ENCODE data around the gene CACNA1H.
"Not testable (repeated sequence)": the region's sequence is repeated elsewhere in the genome, so short reads cannot be mapped to it uniquely, and the experiment has no call there.

Gene CACNA1H

DNA sequence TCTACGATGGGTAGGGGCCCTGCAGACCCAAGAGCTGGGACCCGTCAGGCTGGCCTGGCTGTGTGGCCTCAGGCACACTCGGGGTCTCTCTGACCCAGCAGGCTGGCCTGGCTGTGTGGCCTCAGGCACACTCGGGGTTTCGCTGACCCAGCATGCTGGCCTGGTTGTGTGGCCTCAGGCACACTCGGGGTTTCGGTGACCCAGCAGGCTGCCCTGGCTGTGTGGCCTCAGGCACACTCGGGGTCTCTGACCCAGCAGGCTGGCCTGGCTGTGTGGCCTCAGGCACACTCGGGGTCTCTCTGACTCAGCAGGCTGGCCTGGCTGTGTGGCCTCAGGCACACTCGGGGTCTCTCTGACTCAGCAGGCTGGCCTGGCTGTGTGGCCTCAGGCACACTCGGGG is 37.9 kb downstream of the CACNA1H start:
- not testable (repeated sequence) for DNase-seq (ENCODE audit: low read depth in 4 of 4, low spot score in 1 of 4)

DNA sequence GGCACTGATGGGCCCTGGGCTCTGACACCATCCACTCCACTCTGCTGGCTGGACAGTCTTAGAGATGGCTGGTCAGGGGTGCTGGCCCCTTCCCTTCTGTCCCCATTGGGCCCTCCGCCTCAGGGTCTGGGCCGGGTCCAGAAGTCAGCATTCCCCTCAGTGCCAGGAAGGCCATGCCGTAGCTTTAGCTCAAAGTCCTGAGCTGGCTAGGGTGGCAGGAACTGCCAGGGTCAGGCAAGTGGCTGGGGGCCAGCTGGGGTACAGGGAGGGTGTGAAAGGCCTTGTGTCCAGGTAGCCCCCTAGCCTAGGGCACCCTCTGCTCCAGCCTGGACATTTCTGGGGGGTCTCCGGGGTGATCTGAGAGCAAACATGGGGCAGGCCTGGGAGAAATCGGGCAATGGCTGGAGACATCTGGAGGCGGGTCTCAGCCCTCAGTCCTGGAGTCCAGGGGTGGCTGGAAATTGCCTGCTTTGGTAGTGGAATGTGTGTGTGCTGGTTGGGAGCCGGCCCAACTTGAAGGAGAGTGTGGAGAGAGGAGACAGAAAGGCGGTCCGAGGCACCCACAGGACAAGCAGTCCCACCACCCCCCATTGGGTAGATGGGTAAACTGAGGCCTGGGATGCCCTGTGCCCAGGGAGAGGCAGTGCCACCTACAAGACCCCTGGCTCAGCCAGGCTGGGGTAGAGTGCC is 39.6 kb downstream of the CACNA1H start:
- no peak for DNase-seq (ENCODE audit: low read depth in 4 of 4, low spot score in 1 of 4)

DNA sequence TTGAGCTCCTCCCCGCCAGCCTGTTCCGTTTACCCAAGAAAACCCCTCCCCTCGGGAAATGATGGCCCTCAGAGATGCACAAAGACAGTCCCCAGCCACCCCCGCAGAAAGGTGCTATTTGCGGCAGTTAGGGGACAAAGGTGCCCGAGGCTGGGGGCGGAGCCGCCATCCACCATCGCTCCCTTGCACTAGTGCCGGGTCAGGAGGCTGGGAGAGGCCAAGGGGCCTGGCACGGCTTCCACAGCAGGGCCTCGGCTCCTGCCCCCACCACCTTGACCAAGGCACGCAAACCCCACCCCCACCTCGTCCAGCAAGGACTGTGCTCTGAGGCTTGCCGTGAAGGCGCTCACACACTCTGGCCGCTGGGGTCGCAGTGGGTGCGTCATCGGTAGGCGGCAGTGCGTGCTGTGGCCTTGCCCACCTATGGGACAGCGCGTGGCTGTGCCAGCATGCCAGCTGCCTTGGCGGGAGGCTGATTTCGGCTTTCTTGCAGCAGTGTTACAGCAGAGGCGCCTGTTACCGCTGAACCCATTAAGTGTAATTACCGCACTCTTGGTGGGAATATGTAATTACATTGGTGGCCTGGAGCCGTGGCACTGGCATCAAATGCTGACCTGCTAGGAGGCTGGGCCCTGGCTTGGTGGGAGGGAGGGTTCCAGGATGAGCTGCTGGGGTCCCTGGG is 40.4 kb downstream of the CACNA1H start:
- no peak for DNase-seq (ENCODE audit: low read depth in 4 of 4, low spot score in 1 of 4)

DNA sequence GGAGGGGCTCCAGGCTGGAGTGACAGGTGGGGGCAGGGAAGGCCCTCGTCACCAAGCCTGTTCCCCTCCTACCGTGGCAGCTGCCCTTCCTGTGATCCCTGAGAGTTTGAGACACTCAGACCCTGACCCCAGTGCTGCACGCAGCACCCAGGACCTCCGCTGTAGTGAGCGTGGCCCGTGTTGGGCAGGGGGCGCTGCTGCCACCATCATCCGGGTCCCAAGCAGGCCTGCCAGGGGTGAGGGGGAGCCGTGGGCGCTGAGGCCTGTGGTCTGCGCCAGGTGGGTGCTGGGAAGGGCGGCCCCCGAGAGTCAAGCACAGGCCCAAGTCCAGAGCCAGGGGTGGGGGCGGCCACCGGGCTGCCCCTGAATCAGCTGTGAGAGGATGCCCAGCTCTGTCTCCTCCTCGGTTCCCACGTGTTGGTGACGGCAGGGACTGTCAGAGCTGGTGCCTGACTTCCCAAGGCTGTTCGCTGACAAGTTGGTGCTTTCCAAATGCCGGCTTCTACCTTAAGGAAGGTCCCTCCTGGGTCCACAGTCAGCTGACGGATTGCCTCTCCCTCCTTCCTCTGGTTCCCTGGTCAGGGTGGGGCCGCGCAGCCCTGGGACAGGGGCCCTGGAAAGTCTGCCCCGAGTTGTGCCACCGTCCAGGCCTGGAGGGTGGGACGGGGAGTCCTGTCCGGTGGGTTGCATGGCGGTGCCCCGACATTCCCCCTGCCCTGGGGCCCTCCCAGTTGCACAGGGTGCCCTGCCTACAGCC is 41.1 kb downstream of the CACNA1H start:
- DNase-seq (ENCODE audit: low read depth in 4 of 4, low spot score in 1 of 4): no peak

DNA sequence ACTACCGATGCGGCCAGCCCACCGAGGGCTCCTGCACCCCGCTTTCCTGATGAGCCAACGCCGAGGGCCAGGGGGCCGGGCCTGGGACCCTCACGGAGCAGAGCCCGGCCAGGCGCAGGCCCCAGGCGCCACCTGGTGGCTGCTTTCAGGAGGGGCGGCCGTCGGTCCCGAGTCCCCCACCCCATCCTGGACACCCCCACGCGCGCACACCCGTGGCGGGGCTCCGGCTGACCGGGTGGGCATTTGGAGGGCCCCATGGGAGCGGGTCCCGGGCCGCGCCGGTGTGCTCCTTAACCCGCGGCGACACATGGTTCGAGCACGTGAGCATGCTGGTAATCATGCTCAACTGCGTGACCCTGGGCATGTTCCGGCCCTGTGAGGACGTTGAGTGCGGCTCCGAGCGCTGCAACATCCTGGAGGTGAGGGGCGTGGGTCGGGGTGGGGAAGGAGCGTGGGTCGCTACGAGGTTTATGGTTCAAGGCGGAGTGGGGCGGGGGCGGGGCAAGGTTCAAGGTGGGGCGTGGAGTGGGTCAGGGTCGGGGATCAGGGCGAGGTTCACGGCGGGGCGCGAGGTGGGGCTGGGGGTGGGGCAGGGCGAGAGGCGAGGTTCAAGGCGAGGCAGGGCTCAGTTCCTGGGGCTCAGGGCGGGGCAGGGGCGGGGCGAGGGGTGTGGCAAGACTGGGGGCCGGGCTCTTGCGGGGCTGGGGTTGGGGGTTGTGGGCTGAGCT is 41.9 kb downstream of the CACNA1H start:
- DNase-seq (ENCODE audit: low read depth in 4 of 4, low spot score in 1 of 4): no peak

DNA sequence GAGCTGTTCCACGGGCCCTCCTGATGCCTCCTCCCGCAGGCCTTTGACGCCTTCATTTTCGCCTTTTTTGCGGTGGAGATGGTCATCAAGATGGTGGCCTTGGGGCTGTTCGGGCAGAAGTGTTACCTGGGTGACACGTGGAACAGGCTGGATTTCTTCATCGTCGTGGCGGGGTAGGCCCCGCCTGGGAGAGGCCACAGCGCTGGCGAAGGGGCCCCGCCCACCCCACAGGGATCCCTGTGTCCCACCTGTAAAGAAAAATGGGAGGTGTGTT is 42.4 kb downstream of the CACNA1H start:
- DNase-seq (ENCODE audit: low read depth in 4 of 4, low spot score in 1 of 4): no peak

DNA sequence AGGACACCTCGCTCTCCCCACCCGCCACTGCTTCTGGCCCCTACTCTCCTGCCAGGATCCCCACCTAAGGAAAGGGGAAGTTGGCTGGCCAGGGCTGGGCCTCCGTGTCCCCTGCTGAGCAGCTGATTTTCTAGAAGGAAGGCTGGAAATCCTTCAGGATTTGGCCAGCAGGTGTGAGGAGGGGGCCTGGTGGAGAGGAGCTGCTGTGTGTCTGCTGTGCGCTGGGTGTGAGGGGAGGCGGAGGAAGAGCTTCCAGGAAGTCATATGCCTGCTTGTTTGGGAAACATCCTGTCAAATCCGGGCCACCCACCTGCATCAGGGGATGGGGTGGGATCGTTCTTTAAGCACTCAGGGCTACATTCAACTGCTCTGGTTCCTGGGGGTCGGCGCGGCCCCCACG is 43.6 kb downstream of the CACNA1H start:
- DNase-seq (ENCODE audit: low read depth in 4 of 4, low spot score in 1 of 4): no peak

DNA sequence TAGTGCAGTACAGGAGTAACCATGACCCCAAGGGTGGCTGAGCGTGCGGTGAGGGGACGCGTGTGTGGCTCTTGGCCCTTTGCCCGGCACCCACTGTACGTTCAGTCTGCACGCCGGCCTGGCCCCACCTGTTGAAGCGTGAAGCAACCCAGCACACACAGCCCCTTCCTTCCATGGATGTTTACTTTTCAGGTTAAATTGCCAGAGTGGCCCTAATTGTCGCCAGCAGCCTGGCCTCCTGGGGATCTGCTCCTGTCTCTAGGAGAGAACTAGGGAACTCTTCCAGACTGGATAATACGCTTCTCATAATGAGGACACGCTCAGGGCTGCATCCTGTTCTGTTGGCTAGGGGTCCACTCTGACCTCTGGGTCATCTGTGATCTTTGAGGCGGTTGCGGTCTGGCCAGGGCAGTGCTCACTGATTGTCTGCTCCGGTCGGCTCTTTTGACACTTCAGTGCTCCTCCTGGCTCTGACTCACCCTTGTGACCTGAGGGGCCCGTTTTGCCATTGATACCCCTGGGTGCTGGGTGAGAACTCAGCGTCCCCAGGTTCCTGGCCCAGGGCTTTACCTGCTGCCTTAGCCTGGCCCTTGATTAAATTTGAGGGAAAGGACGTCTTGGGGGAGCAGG is 44.4 kb downstream of the CACNA1H start:
- DNase-seq (ENCODE audit: low read depth in 4 of 4, low spot score in 1 of 4): no peak

DNA sequence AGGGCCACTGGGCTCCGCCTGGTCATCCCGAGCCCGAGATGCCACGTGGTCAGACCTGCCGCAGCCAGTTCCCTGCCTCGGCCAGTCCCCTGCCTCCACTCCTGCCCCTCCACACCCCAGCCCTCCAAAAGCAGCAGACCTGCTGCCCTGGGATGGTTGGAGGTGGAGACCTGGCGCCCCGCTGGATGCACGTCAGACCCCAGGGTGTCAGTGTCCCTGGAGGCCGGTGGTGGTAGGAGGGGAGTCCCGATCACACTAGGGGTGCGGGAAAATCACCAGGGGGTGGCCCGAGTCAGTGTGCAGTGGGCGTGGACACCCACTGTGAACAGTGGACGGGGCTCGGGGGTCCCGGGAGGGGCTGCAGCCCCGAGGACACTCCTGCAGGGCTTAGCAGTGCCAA is 45.3 kb downstream of the CACNA1H start:
- no peak for DNase-seq (ENCODE audit: low read depth in 4 of 4, low spot score in 1 of 4)

DNA sequence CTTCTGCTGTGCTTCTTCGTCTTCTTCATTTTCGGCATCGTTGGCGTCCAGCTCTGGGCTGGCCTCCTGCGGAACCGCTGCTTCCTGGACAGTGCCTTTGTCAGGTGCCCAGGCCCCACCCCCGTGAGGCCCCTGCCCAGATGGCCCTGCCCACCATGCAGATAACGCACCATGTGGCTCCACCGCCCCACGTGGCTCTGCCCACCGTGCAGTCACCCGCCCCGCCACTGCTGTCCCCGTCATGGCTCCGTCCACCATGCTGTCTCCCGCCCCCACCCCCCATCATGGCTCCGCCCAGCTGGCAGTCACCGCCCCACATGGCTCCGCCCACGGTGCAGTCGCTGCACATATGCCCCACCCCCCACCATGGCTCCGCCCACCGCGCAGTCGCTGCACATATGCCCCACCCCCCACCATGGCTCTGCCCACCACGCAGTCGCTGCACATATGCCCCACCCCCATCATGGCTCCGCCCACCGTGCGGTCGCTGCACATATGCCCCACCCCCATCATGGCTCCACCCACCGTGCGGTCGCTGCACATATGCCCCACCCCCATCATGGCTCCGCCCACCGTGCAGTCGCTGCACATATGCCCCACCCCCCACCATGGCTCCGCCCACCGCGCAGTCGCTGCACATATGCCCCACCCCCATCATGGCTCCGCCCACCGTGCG is 45.9 kb downstream of the CACNA1H start:
- not testable (repeated sequence) for DNase-seq (ENCODE audit: low read depth in 4 of 4, low spot score in 1 of 4)

DNA sequence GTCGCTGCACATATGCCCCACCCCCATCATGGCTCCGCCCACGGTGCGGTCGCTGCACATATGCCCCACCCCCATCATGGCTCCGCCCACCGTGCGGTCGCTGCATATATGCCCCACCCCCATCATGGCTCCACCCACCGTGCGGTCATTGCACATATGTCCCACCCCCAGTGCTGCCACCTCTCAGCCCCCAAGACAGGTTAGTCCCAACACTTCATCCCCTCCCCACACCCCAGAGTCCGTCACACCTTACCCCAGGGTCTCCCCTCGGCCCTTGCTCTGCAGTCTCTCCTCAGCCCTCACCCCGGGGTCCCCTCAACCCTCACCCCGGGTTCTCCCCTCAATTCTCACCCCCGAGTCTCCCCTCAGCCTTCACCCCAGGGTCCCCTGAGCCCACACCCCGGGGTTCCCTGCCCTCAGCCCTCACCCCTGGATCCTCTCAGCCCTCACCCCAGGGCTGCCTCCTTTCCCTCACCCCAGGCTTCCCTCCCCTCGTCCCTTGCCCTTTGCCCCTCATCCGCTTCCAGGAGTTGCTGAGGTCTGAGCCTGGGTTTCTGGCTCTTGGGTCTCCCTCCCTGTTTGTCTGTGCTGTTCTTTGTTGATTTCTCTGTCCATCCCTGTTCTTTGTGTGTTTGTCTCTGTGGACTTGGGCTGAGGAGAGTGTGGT is 46.6 kb downstream of the CACNA1H start:
- DNase-seq (ENCODE audit: low read depth in 4 of 4, low spot score in 1 of 4): no peak

DNA sequence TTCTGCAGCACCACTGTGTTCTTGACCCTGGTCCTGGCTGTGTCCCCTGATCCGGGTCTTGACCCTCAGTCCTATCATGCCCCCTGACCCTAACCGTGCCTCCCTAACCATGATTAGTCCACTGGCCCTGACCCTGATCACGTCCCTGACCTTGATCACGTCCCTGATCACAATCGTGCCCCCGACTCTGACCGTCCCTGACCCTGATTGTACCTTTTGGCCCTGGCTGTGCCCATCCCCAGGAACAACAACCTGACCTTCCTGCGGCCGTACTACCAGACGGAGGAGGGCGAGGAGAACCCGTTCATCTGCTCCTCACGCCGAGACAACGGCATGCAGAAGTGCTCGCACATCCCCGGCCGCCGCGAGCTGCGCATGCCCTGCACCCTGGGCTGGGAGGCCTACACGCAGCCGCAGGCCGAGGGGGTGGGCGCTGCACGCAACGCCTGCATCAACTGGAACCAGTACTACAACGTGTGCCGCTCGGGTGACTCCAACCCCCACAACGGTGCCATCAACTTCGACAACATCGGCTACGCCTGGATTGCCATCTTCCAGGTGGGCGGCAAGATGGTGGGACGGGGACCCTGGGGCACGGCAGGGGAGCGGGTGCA is 47.2 kb downstream of the CACNA1H start:
- DNase-seq (ENCODE audit: low read depth in 4 of 4, low spot score in 1 of 4): no peak

DNA sequence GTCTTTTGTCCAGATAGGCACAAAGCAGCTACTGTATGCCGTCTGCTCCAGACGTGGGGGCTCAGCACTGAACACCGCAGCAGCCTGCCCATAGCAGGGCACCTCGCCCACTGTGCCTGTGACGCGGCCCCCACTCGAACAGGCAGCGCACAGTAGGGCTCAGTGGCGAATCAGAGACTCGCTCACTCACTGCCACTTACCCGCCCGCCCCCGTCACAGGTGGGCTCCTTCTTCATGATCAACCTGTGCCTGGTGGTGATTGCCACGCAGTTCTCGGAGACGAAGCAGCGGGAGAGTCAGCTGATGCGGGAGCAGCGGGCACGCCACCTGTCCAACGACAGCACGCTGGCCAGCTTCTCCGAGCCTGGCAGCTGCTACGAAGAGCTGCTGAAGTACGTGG is 48.5 kb downstream of the CACNA1H start:
- no peak for DNase-seq (ENCODE audit: low read depth in 4 of 4, low spot score in 1 of 4)

DNA sequence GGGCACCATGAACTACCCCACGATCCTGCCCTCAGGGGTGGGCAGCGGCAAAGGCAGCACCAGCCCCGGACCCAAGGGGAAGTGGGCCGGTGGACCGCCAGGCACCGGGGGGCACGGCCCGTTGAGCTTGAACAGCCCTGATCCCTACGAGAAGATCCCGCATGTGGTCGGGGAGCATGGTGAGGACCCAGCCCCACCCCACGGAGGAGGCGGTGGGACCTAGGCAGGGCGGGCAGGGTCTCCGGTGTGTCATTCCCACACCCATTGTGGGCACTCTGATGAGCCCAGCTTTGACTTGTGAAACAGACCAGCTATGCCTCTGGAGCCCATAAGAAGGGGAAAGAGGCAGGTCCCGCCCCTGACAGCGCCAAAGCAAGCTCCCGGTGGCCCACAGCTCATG is 49.4 kb downstream of the CACNA1H start:
- DNase-seq (ENCODE audit: low read depth in 4 of 4, low spot score in 1 of 4): no peak

DNA sequence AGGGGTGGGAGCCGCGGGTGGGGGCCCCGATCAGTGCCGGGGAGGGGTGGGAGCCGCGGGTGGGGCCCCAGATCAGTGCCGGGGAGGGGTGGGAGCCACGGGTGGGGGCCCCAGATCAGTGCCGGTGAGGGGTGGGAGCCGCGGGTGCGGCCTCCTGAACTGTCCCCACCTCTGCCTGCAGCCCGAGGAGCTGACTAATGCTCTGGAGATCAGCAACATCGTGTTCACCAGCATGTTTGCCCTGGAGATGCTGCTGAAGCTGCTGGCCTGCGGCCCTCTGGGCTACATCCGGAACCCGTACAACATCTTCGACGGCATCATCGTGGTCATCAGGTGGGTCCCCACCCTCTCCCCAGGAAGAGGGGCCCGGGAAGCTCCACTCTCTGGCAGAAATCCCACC is 52.0 kb downstream of the CACNA1H start:
- DNase-seq (ENCODE audit: low read depth in 4 of 4, low spot score in 1 of 4): no peak

DNA sequence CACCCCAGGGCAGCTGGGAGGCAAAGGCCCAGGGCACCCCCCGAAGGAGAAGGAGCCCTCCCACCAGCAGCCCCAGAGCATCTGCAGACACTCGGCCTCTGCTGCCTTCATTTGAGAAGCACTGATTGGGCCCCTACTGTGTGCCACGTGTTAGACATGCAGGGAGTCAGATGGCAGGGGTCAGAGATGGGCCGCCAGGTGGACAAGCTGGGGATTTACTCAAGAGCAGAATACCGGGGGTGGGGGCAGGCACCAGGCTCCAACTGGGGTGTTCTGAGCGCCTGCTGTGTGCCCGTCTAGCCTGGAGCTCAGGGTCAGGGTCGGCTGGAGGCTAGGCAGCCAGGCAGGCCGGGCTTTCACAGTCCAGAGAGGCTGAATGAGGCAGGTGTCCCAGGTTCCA is 53.4 kb downstream of the CACNA1H start:
- no peak for DNase-seq (ENCODE audit: low read depth in 4 of 4, low spot score in 1 of 4)

DNA sequence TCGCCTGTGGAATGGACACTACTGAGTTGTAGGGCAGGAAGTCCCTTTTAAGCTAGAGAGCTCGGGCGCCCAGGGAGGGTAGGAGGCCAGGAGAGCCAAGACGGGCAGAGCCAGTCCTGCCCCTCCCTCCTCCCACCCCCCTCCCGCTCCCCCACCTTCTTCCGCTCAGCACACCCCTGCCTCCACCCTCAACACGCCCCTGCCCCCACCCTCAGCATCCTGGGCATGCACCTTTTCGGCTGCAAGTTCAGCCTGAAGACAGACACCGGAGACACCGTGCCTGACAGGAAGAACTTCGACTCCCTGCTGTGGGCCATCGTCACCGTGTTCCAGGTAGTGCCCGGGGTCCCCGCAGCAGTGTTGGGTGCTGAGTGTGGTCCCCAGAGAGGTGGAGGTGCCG is 53.9 kb downstream of the CACNA1H start:
- DNase-seq (ENCODE audit: low read depth in 4 of 4, low spot score in 1 of 4): no peak

DNA sequence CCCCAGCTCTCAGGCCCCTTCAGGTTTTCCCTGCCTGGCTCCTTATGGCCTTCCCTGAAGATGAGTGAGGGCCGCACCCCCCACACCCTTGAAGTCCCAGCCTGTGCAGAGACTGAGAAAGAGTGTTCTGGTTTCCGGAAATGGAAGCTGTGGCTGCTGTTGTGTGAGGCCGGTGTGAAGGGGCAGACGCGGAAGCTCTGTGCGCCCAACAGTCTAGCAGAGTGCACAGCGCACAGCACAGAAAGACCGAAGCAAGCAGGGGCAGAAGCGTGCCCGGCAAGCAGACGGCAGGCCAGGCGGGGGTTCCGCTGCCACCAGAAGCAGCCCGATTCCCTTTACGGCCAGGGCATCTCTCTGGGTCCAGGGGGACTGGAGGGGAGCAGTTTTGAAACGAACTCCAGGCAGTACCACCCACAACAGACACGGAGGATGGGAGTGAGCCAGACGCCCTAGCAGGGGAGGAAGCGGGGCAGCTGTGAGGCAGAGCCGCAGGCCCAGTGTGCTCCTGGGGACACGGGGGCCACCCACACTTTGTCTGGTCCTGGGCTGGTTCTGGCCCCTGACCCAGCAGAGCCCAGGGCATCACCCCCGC is 55.4 kb downstream of the CACNA1H start:
- no peak for DNase-seq (ENCODE audit: low read depth in 4 of 4, low spot score in 1 of 4)

DNA sequence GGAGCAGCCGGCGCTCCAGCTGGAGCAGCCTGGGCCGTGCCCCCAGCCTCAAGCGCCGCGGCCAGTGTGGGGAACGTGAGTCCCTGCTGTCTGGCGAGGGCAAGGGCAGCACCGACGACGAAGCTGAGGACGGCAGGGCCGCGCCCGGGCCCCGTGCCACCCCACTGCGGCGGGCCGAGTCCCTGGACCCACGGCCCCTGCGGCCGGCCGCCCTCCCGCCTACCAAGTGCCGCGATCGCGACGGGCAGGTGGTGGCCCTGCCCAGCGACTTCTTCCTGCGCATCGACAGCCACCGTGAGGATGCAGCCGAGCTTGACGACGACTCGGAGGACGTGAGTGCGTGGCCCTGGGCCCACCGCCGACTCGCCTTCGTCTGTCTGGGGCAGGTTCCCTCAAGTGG is 56.2 kb downstream of the CACNA1H start:
- no peak for DNase-seq (ENCODE audit: low read depth in 4 of 4, low spot score in 1 of 4)

DNA sequence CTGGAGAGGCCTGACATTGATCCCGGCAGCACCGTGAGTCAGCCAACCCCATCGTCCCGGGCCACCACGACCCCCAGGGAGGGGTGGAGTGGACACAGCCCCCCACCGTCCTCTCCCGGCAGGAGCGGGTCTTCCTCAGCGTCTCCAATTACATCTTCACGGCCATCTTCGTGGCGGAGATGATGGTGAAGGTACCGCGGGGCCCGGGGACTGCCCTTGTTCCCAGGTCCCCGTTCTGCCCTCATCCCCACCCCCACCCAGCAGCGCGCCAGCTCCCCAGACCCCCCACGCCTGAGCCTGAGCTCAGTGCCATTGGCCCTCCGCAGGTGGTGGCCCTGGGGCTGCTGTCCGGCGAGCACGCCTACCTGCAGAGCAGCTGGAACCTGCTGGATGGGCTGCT is 57.6 kb downstream of the CACNA1H start:
- DNase-seq (ENCODE audit: low read depth in 4 of 4, low spot score in 1 of 4): no peak

Measured in stimulated activated CD4-positive, alpha-beta T cell treated with anti-CD3 and anti-CD28 coated beads, Interleukin-1b, Interleukin-23, amount 100 ng/mL, for 24 hours (primary cell).